SK-N-SH treated with all-trans-retinoic acid at 6 μM for 48 hours (cell line): ENCODE measurements around the gene SIX2.

ENCODE experiments used
- ISL1 ChIP-seq: fragments of 250-450 bp; sonication (Bioruptor Pico); IDR thresholded peaks from 2 replicates; pipeline ENCODE4 v2.1.2; 2022; ENCODE audit warnings: mild to moderate bottlenecking, moderate library complexity
- POU6F1 ChIP-seq: fragments of 250-450 bp; sonication (Bioruptor Pico); IDR thresholded peaks from 2 replicates; pipeline ENCODE4 v1.8.0; 2021; ENCODE audit warnings: low read depth, mild to moderate bottlenecking, moderate library complexity, borderline replicate concordance
- ZC3H10 ChIP-seq: fragments of 250-450 bp; sonication (Bioruptor Pico); IDR thresholded peaks from 2 replicates; pipeline ENCODE4 v1.5.1; 2021; ENCODE audit warnings: mild to moderate bottlenecking, moderate library complexity

DNA sequence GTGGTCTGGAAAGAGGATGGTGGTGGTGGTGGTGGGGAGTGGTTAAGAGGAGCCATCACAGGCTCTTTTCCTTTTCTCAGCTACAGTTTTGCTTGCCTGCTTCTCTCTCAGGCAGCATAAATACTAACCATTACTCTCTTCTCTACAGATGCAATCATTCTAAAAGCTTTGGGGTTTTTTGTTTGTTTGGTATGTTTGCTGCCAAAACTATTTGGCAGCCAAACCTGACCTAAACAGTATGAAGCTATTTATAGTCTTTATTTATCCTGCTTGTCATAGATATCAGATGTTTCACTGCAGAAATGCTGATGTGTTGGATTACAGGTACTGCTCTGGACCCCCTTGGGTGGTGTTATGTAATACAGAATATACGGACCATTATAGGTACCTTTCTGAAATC, 52.4 kb downstream of the SIX2 start:
- TF ChIP-seq ISL1 (CRISPR knock-in tag) (no peak), ZC3H10 (CRISPR knock-in tag) (no peak), POU6F1 (CRISPR knock-in tag) (no peak)
